ENCODE data around the gene FAM163A.
"Not testable (repeated sequence)": the region's sequence is repeated elsewhere in the genome, so short reads cannot be mapped to it uniquely, and the experiment has no call there.

Gene FAM163A

GRCh38 chr1:179794146-179794545 is 51.1 kb downstream of the FAM163A start:
- no peaks in the 10 kb centered on the region for H3K36me3 ChIP-seq (ENCODE audit: control insufficient read depth, insufficient read depth, low read length)
- H3K4me1 ChIP-seq (ENCODE audit: control insufficient read depth, insufficient read depth, low read length, poor library complexity, severe bottlenecking) = no peaks in the 10 kb centered on the region
- H3K9me3 ChIP-seq (ENCODE audit: control insufficient read depth, low read length) = no peaks in the 10 kb centered on the region
- no peak overlapping the region for H3K4me3 ChIP-seq (ENCODE audit: extremely low read depth, insufficient read depth, low read length, poor library complexity, severe bottlenecking)
- no peak overlapping the region for H3K27ac ChIP-seq (ENCODE audit: low read depth, low read length, severe bottlenecking)
- 100% methylated on average over 1 of the region's 1 CpG; no CpG with 5 or more reads in 1 of the 2 experiments for WGBS, 2 experiments (ENCODE audit: insufficient coverage in 2 of 2)

DNA sequence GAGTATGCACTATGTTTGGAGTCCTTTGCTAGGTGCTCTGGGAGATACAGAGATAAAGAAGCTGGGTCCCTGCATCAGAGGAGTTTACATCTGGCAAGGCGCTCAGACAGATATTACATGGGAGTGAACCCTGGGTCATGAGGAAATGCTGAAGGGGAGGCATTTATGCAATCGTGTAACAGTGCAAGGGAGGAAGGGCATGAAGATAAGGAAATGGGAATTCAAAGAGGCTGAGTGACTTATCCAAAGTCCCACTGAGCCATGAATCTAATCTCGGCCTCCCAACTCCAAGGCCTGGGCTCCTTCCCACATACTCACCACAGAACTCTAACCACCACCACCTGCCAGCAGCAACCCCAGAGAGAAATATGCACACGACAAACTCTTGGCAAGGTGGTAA is 51.6 kb downstream of the FAM163A start:
- no peaks in the 10 kb centered on the region for H3K4me1 ChIP-seq (ENCODE audit: control insufficient read depth, insufficient read depth, low read length, poor library complexity, severe bottlenecking)
- WGBS, 2 experiments (ENCODE audit: insufficient coverage in 2 of 2) = 88 to 100% methylated on average over 1 to 2 of the region's 4 CpGs
- H3K36me3 ChIP-seq (ENCODE audit: control insufficient read depth, insufficient read depth, low read length) = no peaks in the 10 kb centered on the region
- no peak overlapping the region for H3K27ac ChIP-seq (ENCODE audit: low read depth, low read length, severe bottlenecking)
- no peak overlapping the region for H3K4me3 ChIP-seq (ENCODE audit: extremely low read depth, insufficient read depth, low read length, poor library complexity, severe bottlenecking)
- H3K9me3 ChIP-seq (ENCODE audit: control insufficient read depth, low read length) = no peaks in the 10 kb centered on the region

DNA sequence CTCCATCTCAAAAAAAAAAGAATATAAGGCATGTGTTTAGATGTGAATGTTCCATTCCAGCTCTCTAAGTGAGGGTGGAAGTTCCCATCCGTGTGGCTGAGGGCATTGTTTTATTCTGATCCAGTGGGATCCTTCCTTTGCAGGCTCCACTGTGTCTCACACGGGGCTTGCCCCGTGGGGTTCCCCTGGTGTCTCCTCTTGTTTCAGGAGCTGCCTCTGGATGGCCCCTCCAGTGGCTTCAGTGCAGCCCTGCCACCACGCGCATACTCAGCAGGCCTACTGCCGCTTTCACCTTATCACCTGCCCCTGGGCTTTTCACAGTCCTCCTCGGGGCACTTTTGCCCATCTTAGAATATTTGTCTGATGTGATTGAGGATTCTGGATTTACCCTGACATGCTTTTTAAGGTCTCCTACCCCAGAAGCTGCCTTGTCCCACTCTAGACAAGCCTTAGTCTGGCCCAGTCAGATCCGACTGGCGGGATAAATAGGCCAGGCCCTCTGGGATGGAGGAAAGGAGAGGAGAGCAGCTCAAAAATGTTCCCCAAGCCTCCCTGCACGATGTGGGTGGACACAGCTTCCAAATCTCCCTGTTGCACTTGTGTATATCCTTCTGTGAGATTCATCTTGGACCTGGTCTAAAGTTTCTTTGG is 55.2 kb downstream of the FAM163A start:
- no peaks in the 10 kb centered on the region for H3K36me3 ChIP-seq (ENCODE audit: control insufficient read depth, insufficient read depth, low read length)
- 88 to 89% methylated on average over 9 of the region's 10 CpGs for WGBS, 2 experiments (ENCODE audit: insufficient coverage in 2 of 2)
- H3K4me3 ChIP-seq (ENCODE audit: extremely low read depth, insufficient read depth, low read length, poor library complexity, severe bottlenecking) = no peak overlapping the region
- no peak overlapping the region for H3K27ac ChIP-seq (ENCODE audit: low read depth, low read length, severe bottlenecking)
- no peaks in the 10 kb centered on the region for H3K9me3 ChIP-seq (ENCODE audit: control insufficient read depth, low read length)
- no peaks in the 10 kb centered on the region for H3K4me1 ChIP-seq (ENCODE audit: control insufficient read depth, insufficient read depth, low read length, poor library complexity, severe bottlenecking)

GRCh38 chr1:179798864-179799516 is 55.9 kb downstream of the FAM163A start:
- WGBS, 2 experiments (ENCODE audit: insufficient coverage in 2 of 2) = 93% methylated on average over 6 of the region's 6 CpGs
- no peaks in the 10 kb centered on the region for H3K36me3 ChIP-seq (ENCODE audit: control insufficient read depth, insufficient read depth, low read length)
- no peaks in the 10 kb centered on the region for H3K4me1 ChIP-seq (ENCODE audit: control insufficient read depth, insufficient read depth, low read length, poor library complexity, severe bottlenecking)
- H3K4me3 ChIP-seq (ENCODE audit: extremely low read depth, insufficient read depth, low read length, poor library complexity, severe bottlenecking) = no peak overlapping the region
- no peak overlapping the region for H3K27ac ChIP-seq (ENCODE audit: low read depth, low read length, severe bottlenecking)
- H3K9me3 ChIP-seq (ENCODE audit: control insufficient read depth, low read length) = no peaks in the 10 kb centered on the region

DNA sequence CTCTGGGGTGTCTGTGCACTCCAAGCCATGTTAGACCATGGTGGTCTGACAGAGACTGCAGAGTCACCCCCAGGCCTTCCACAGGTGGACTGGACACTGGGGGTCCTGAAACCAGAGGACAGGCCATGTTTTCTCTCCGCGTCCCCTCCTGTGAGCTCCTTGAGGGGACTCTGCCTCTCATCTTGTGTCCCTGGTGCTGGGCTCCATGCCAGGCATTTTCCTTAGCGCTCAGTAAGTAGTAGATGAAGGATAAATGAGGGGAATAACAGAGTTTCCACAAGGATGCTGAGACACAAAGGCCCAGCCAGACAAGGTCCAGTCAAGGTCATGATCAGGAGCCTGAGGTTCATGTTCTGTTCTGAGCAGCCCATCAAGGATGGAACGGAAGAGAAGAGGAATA is 57.4 kb downstream of the FAM163A start:
- no peak overlapping the region for H3K4me3 ChIP-seq (ENCODE audit: extremely low read depth, insufficient read depth, low read length, poor library complexity, severe bottlenecking)
- H3K27ac ChIP-seq (ENCODE audit: low read depth, low read length, severe bottlenecking) = no peak overlapping the region
- no peaks in the 10 kb centered on the region for H3K9me3 ChIP-seq (ENCODE audit: control insufficient read depth, low read length)
- no peaks in the 10 kb centered on the region for H3K4me1 ChIP-seq (ENCODE audit: control insufficient read depth, insufficient read depth, low read length, poor library complexity, severe bottlenecking)
- H3K36me3 ChIP-seq (ENCODE audit: control insufficient read depth, insufficient read depth, low read length) = no peaks in the 10 kb centered on the region
- 96% methylated on average over 3 to 4 of the region's 4 CpGs for WGBS, 2 experiments (ENCODE audit: insufficient coverage in 2 of 2)

GRCh38 chr1:179803104-179803503 is 60.0 kb downstream of the FAM163A start:
- 85 to 97% methylated on average over 4 to 5 of the region's 6 CpGs for WGBS, 2 experiments (ENCODE audit: insufficient coverage in 2 of 2)
- H3K4me1 ChIP-seq (ENCODE audit: control insufficient read depth, insufficient read depth, low read length, poor library complexity, severe bottlenecking) = no peaks in the 10 kb centered on the region
- no peaks in the 10 kb centered on the region for H3K36me3 ChIP-seq (ENCODE audit: control insufficient read depth, insufficient read depth, low read length)
- no peak overlapping the region for H3K4me3 ChIP-seq (ENCODE audit: extremely low read depth, insufficient read depth, low read length, poor library complexity, severe bottlenecking)
- no peak overlapping the region for H3K27ac ChIP-seq (ENCODE audit: low read depth, low read length, severe bottlenecking)
- H3K9me3 ChIP-seq (ENCODE audit: control insufficient read depth, low read length) = no peaks in the 10 kb centered on the region

DNA sequence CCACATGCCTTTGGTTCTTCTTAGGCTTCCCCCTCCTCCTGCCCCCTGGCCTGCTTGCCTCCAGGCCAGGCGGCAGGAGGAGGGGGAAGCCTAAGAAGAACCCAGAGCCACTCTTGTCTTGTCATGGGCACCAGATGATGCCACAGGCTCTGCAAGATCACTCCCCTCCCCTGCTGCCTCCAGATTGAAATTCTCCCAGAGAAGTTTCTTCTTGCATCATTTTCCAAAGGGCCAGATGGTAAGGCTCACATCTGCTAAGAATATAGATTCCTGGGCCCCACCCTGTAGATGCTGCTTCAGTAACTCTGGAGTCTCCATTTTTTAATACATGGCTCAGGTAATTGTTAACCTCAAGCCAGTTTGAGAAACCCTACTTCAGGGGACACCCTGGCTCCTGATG is 60.8 kb downstream of the FAM163A start:
- Histone ChIP-seq H3K27ac (ENCODE audit: low read depth, low read length, severe bottlenecking) (no peak overlapping the region), H3K4me3 (ENCODE audit: extremely low read depth, insufficient read depth, low read length, poor library complexity, severe bottlenecking) (no peak overlapping the region), H3K9me3 (ENCODE audit: control insufficient read depth, low read length) (no peaks in the 10 kb centered on the region), H3K4me1 (ENCODE audit: control insufficient read depth, insufficient read depth, low read length, poor library complexity, severe bottlenecking) (no peaks in the 10 kb centered on the region), H3K36me3 (ENCODE audit: control insufficient read depth, insufficient read depth, low read length) (no peaks in the 10 kb centered on the region)
- no CpG with 5 or more reads among the region's 1 CpG for WGBS, 2 experiments (ENCODE audit: insufficient coverage in 2 of 2)

DNA sequence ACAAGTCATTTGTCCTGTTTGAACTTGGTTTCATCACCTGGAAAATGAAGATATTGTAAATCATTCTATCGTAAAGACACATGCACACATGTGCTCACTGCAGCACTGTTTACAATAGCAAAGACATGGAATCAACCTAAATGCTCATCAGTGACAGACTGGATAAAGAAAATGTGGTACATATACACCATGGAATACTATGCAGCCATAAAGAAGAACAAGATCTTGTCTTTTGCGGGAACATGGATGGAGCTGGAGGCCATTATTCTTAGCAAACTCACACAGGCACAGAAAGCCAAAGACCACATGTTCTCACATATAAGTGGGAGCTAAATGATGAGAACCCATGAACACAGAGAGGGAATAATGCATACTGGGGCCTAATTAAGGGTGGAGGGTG is 61.3 kb downstream of the FAM163A start:
- not testable (repeated sequence) for H3K4me1 ChIP-seq (ENCODE audit: control insufficient read depth, insufficient read depth, low read length, poor library complexity, severe bottlenecking); H3K4me3 ChIP-seq (ENCODE audit: extremely low read depth, insufficient read depth, low read length, poor library complexity, severe bottlenecking); H3K27ac ChIP-seq (ENCODE audit: low read depth, low read length, severe bottlenecking); H3K9me3 ChIP-seq (ENCODE audit: control insufficient read depth, low read length); H3K36me3 ChIP-seq (ENCODE audit: control insufficient read depth, insufficient read depth, low read length)
- WGBS, 2 experiments (ENCODE audit: insufficient coverage in 2 of 2) = no CpG with 5 or more reads among the region's 2 CpGs

GRCh38 chr1:179805291-179806195 is 62.5 kb downstream of the FAM163A start:
- WGBS, 2 experiments (ENCODE audit: insufficient coverage in 2 of 2) = 91 to 96% methylated on average over 10 to 18 of the region's 19 CpGs
- H3K9me3 ChIP-seq (ENCODE audit: control insufficient read depth, low read length) = no peaks in the 10 kb centered on the region
- no peak overlapping the region for H3K4me3 ChIP-seq (ENCODE audit: extremely low read depth, insufficient read depth, low read length, poor library complexity, severe bottlenecking)
- H3K27ac ChIP-seq (ENCODE audit: low read depth, low read length, severe bottlenecking) = no peak overlapping the region
- H3K36me3 ChIP-seq (ENCODE audit: control insufficient read depth, insufficient read depth, low read length) = no peaks in the 10 kb centered on the region
- H3K4me1 ChIP-seq (ENCODE audit: control insufficient read depth, insufficient read depth, low read length, poor library complexity, severe bottlenecking) = no peaks in the 10 kb centered on the region

DNA sequence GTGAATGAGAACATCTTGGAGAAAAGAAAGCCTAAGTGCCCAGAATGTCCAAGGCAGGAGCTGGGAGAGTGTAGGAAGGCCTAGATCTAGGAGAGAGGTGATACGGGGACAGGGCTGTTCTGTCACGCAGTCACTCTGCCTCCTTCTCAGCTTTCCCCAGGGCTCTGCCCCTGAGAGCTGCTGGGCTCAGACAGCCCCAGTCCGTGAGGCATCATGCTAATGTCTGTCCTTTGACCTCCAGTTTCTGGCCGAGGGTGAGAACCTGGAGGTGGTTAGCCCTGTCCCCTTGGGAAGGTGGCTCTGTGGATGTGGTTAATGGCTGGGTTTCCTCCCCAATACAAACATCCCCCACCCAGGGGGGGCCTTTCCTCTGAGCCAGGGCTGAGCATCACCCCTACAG is 63.2 kb downstream of the FAM163A start:
- Histone ChIP-seq H3K27ac (ENCODE audit: low read depth, low read length, severe bottlenecking) (no peak overlapping the region), H3K4me1 (ENCODE audit: control insufficient read depth, insufficient read depth, low read length, poor library complexity, severe bottlenecking) (no peaks in the 10 kb centered on the region), H3K36me3 (ENCODE audit: control insufficient read depth, insufficient read depth, low read length) (no peaks in the 10 kb centered on the region), H3K9me3 (ENCODE audit: control insufficient read depth, low read length) (no peaks in the 10 kb centered on the region), H3K4me3 (ENCODE audit: extremely low read depth, insufficient read depth, low read length, poor library complexity, severe bottlenecking) (no peak overlapping the region)
- 57 to 90% methylated on average over 1 to 2 of the region's 4 CpGs for WGBS, 2 experiments (ENCODE audit: insufficient coverage in 2 of 2)
